LNCaP clone FGC (cell line): Measurements from ENCODE around the gene PPFIA3.
A peak's percentile ranks its signal among the peaks of the same experiment; 100 is the strongest.

ENCODE experiments used
- DNase-seq: peaks from one replicate; pipeline ENCODE4 v3.0.0-alpha.2; 2011; ENCODE audit warnings: low read depth
- H3K4me3 ChIP-seq: 2 replicates; pipeline ENCODE4 v1.5.1; 2011; ENCODE audit warnings: mild to moderate bottlenecking, low read depth, low read length, control low read depth
- CTCF ChIP-seq: IDR thresholded peaks from 2 replicates; pipeline ENCODE4 v1.5.1; 2012; ENCODE audit warnings: mild to moderate bottlenecking; ENCODE audit not compliant: control insufficient read depth, insufficient read depth; ENCODE audit errors: extremely low read depth

PPFIA3 gene

GRCh38 chr19:49103331-49104085 lies 15.8 kb upstream of the PPFIA3 start:
- no peak for TF ChIP-seq CTCF
- H3K4me3 ChIP-seq, result no peak overlapping the region
- no peak for DNase-seq

- TF ChIP-seq CTCF, result no peak
- H3K4me3 ChIP-seq, result no peak overlapping the region
- no peak for DNase-seq
Measured at GRCh38 chr19:49104229-49104864, 15.0 kb upstream of the PPFIA3 start.

- H3K4me3 ChIP-seq, result no peak overlapping the region
- DNase-seq, result no peak
- TF ChIP-seq CTCF, result peak; percentile 73
Measured at GRCh38 chr19:49106648-49107135, 12.7 kb upstream of the PPFIA3 start.

GRCh38 chr19:49107625-49108459 lies 11.5 kb upstream of the PPFIA3 start:
- no peak overlapping the region for H3K4me3 ChIP-seq
- DNase-seq, result no peak
- TF ChIP-seq CTCF, result no peak

- DNase-seq, result no peak
- H3K4me3 ChIP-seq, result no peak overlapping the region
- TF ChIP-seq CTCF, result no peak
Measured at GRCh38 chr19:49109051-49109450, 10.3 kb upstream of the PPFIA3 start.

GRCh38 chr19:49109569-49110233 lies 9.6 kb upstream of the PPFIA3 start:
- no peak overlapping the region for H3K4me3 ChIP-seq
- no peak for TF ChIP-seq CTCF
- DNase-seq, result no peak
